K562 (cell line): Measurements from ENCODE around the gene RPL29. TPM values are rescaled to one million over a fixed set of nuclear protein-coding genes. Genes with fewer than 3 reads are reported as not detected.

ENCODE experiments used
- ATAC-seq: fragments of 200-7000 bp; cut with Tn5 transposase; 3 replicates; pipeline ENCODE4 v1.9.1; 2020; ENCODE audit warnings: moderate library complexity
- BruUV-seq: library from RNA; stranded (reverse); fragments of 400-500 nt; replicated peaks from 2 replicates; lab custom pipeline; 2021; lab: Mats Ljungman, UMichigan
- CTCF ChIA-PET: fragments of 300-600 bp; formaldehyde crosslinking; extraction: SDS; loops from one replicate; lab custom pipeline; 2021; ENCODE audit warnings: low intra/inter-chr PET ratio; lab: Yijun Ruan, JAX
- POLR2A ChIA-PET: fragments of 300-600, 350-650 bp; sonication (Branson Sonifier 250); formaldehyde crosslinking; extraction: SDS; loops from one replicate; lab custom pipeline; 2021; ENCODE audit warnings: antibody characterized with exemption, inconsistent platforms; lab: Yijun Ruan, JAX
- DNase-seq, 4 experiments: peaks; one replicate each; pipeline versions ENCODE4 v3.0.0 to v3.0.0-alpha.2; 2011 to 2018; ENCODE audit warnings: low spot score in 3 of 4, mixed read lengths in 3 of 4; ENCODE audit errors: extremely low read depth in 1 of 4
- FAIRE-seq: peaks from 2 replicates; lab custom pipeline; 2011; peaks lifted over from hg19 to GRCh38; lab: Jason Lieb, UNC
- H2AFZ ChIP-seq: 2 replicates; pipeline ENCODE4 v1.6.0; 2011; ENCODE audit warnings: low read depth, low read length, control low read depth, inconsistent platforms
- H3K27ac ChIP-seq: fragments of 200-600 bp; 3 replicates; pipeline ENCODE4 v1.8.0; 2011; ENCODE audit warnings: low read depth, mild to moderate bottlenecking, control low read depth, inconsistent platforms, low read length, moderate library complexity, mixed read lengths; ENCODE audit errors: extremely low read depth
- H3K27me3 ChIP-seq, 2 experiments: fragments of 300-600 bp in 1 of 2; 2 replicates in 1 of 2; 3 replicates in 1 of 2; pipeline versions ENCODE4 v1.6.0 to v1.8.0; 2011; ENCODE audit warnings: inconsistent platforms in 2 of 2, low read length in 2 of 2, mild to moderate bottlenecking in 1 of 2, mixed read lengths in 1 of 2, moderate library complexity in 1 of 2; ENCODE audit not compliant: control insufficient read depth in 2 of 2, insufficient read depth in 2 of 2
- H3K36me3 ChIP-seq: fragments of 300-600 bp; 3 replicates; pipeline ENCODE4 v1.8.0; 2011; ENCODE audit warnings: mild to moderate bottlenecking, low read length, inconsistent platforms; ENCODE audit not compliant: control insufficient read depth, insufficient read depth
- H3K4me1 ChIP-seq, 2 experiments: fragments of 200-600 bp in 1 of 2; replicated peaks in 1 of 2; 2 replicates in 1 of 2; 3 replicates in 1 of 2; pipeline versions ENCODE4 v1.5.1 to v1.8.0; 2011; ENCODE audit warnings: inconsistent platforms in 2 of 2, low read length in 2 of 2, mild to moderate bottlenecking in 1 of 2, mixed read lengths in 1 of 2, moderate library complexity in 1 of 2; ENCODE audit not compliant: control insufficient read depth in 2 of 2, insufficient read depth in 2 of 2
- H3K4me2 ChIP-seq: 2 replicates; pipeline ENCODE4 v1.6.1; 2011; ENCODE audit warnings: low read length, control low read depth, inconsistent platforms, mixed read lengths; ENCODE audit not compliant: insufficient read depth
- H3K4me3 ChIP-seq: fragments of 200-600 bp; sonication (generic), shearing (Covaris generic); 2 replicates; pipeline ENCODE4 v1.5.1; 2016; ENCODE audit warnings: control low read depth, inconsistent platforms
- H3K79me2 ChIP-seq: fragments of 200-600 bp; 3 replicates; pipeline ENCODE4 v1.8.0; 2011; ENCODE audit warnings: low read length, inconsistent platforms; ENCODE audit not compliant: control insufficient read depth, insufficient read depth
- H3K9ac ChIP-seq, 2 experiments: 2 replicates each; pipeline versions ENCODE4 v1.6.0 to v1.6.1; 2011; ENCODE audit warnings: low read depth in 2 of 2, low read length in 2 of 2, control low read depth in 1 of 2, inconsistent platforms in 1 of 2, mild to moderate bottlenecking in 1 of 2, mixed read lengths in 1 of 2; ENCODE audit not compliant: insufficient read depth in 1 of 2
- H3K9me1 ChIP-seq: one replicate; pipeline ENCODE4 v1.6.0; 2011; ENCODE audit warnings: inconsistent platforms, mild to moderate bottlenecking, low read length, moderate library complexity; ENCODE audit not compliant: control insufficient read depth, insufficient read depth
- H3K9me3 ChIP-seq: replicated peaks from 2 replicates; pipeline ENCODE4 v1.5.1; 2011; ENCODE audit warnings: low read depth, low read length, inconsistent platforms; ENCODE audit not compliant: control insufficient read depth, insufficient read depth
- H4K20me1 ChIP-seq: replicated peaks from 2 replicates; pipeline ENCODE4 v1.6.1; 2011; ENCODE audit warnings: low read length, inconsistent platforms, mixed read lengths; ENCODE audit not compliant: control insufficient read depth, insufficient read depth
- CBX5 ChIP-seq: IDR thresholded peaks from 2 replicates; pipeline ENCODE4 v1.6.1; 2014; ENCODE audit warnings: low read depth, borderline replicate concordance
- DIDO1 ChIP-seq: fragments of 450-650 bp; IDR thresholded peaks from 2 replicates; pipeline ENCODE4 v1.6.1; 2016; ENCODE audit warnings: low read depth, missing biosample characterization, missing genetic modification characterization
- ETV1 ChIP-seq: fragments of 450-650 bp; conservative IDR thresholded peaks from 2 replicates; pipeline ENCODE4 v1.6.1; 2016; ENCODE audit warnings: missing genetic modification characterization, control low read depth, low read depth, missing compliant biosample characterization
- FOXK2 ChIP-seq, 2 experiments: fragments of 450-650 bp; IDR thresholded peaks in 1 of 2; conservative IDR thresholded peaks in 1 of 2; 2 replicates each; pipeline ENCODE4 v1.6.1; 2016; ENCODE audit warnings: low read depth in 2 of 2, mild to moderate bottlenecking in 1 of 2
- LARP7 ChIP-seq: fragments of 450-650 bp; IDR thresholded peaks from 2 replicates; pipeline ENCODE4 v1.6.1; 2016
- MAZ ChIP-seq, 2 experiments: fragments of 450-650 bp in 1 of 2; sonication (generic) in 1 of 2; formaldehyde crosslinking; IDR thresholded peaks in 1 of 2; conservative IDR thresholded peaks in 1 of 2; 2 replicates each; pipeline versions ENCODE4 v1.4.0 to v1.5.0; 2020; ENCODE audit warnings: mild to moderate bottlenecking in 1 of 2, missing genetic modification reagents in 1 of 2
- MBD2 ChIP-seq: sonication (generic); IDR thresholded peaks from 2 replicates; pipeline ENCODE4 v1.6.1; 2016; ENCODE audit warnings: low read depth, borderline replicate concordance
- NRF1 ChIP-seq, 2 experiments: fragments of 450-650 bp; IDR thresholded peaks in 1 of 2; conservative IDR thresholded peaks in 1 of 2; 2 replicates each; pipeline ENCODE4 v1.6.1; 2014; ENCODE audit warnings: mild to moderate bottlenecking in 2 of 2
- XRCC5 ChIP-seq: fragments of 200-400 bp; formaldehyde crosslinking; IDR thresholded peaks from 2 replicates; pipeline ENCODE4 v1.6.1; 2017; ENCODE audit warnings: low read depth, mild to moderate bottlenecking, low read length
- ZNF324 ChIP-seq: fragments of 250-450 bp; sonication (Bioruptor Pico); IDR thresholded peaks from 2 replicates; pipeline ENCODE4 v1.4.0; 2020; ENCODE audit warnings: mild to moderate bottlenecking
- WGBS: fragments of 100-300 bp; shearing (Covaris generic); methylation state at CpG from one replicate; pipeline ENCODE4 v1.1.6; 2016; ENCODE audit warnings: low coverage, mixed read lengths; ENCODE audit not compliant: insufficient coverage; ENCODE audit errors: missing lambda C conversion rate; 5-methylcytosine and 5-hydroxymethylcytosine counted together
- in situ Hi-C: fragments of 300-500 bp; cut with MboI; formaldehyde crosslinking; loops from 4 replicates; pipeline ENCODE4 v1.15.0; 2018; ENCODE audit warnings: inconsistent platforms, mixed read lengths
- intact Hi-C: fragments of 100-400 bp; cut with micrococcal nuclease; formaldehyde crosslinking; loops from 2 replicates; pipeline ENCODE4 v1.14.2; 2022
- polyA plus RNA-seq, 8 experiments: library from polyadenylated mRNA; depleted of rRNA in 4 of 8; stranded (reverse) in 5 of 8; unstranded in 3 of 8; fragments of >200 nt; fragmentation: Nextera tagmentation in 2 of 8; fragmentation: Illumina TruSeq in 1 of 8; extraction: Ambion mirVana in 2 of 8; extraction: Trizol in 1 of 8; gene quantifications; 2 replicates each; pipeline versions ENCODE4 v1.2.1 to v1.2.3, GENCODE V29; 2011 to 2014; ENCODE audit warnings: inconsistent platforms in 1 of 8, missing spikeins in 1 of 8
- total RNA-seq, 7 experiments: library from RNA; depleted of rRNA in 6 of 7; stranded (reverse); fragments of >200 nt in 6 of 7; fragmentation: Illumina TruSeq in 2 of 7; extraction: Trizol in 2 of 7; gene quantifications; 2 replicates each; pipeline versions ENCODE4 v1.2.1 to v1.2.3, GENCODE V29; 2011 to 2021; ENCODE audit warnings: low replicate concordance in 1 of 7
- TF ChIP-seq, protein P1 (sequence below): fragments of 250-450 bp; sonication (Bioruptor Pico); IDR thresholded peaks from 2 replicates; pipeline ENCODE4 v1.5.0; 2020; ENCODE audit warnings: mild to moderate bottlenecking
- TF ChIP-seq, protein P2 (sequence below), 2 experiments: fragments of 450-650 bp in 1 of 2; sonication (generic) in 1 of 2; formaldehyde crosslinking in 1 of 2; IDR thresholded peaks in 1 of 2; conservative IDR thresholded peaks in 1 of 2; 2 replicates each; pipeline versions ENCODE4 v1.6.1 to v1.8.1; 2016 to 2023; ENCODE audit warnings: mild to moderate bottlenecking in 2 of 2, moderate library complexity in 2 of 2, inconsistent platforms in 1 of 2, missing genetic modification reagents in 1 of 2
- TF ChIP-seq, protein P3 (sequence below): fragments of 250-450 bp; sonication (Bioruptor Pico); IDR thresholded peaks from 2 replicates; pipeline ENCODE4 v1.8.0; 2022; ENCODE audit warnings: inconsistent platforms

Gene RPL29
- total and polyA plus RNA-seq, 9 of the 15 experiments (the other 6 are each of a cell fraction or from before 2014, with no cell fraction given): 568 to 1,475 (median 1,104) TPM

DNA sequence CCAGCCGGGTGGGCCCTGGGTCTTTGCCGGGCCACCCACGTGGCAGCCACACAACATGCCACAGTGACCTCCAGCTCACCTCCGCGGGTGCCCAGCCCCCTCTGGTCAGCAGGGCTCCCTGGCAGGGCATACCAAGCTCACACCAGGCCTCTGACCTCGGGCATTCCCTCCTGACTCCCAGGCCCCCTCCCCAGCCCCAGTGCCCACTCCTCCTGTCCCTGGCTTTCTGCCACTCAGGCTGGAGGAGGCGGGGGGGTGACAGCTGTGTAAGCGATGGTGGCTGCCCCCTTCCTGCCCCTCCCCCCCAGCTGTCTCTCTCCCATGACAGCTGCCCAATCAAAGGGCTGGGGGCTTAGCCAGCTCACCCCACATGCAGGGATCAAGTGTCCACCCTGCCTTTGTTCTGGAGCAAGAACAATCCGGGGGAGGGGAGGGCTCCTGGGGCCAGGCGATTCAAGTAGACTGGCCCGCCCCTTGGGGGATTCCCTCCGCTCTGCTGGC lies 31.7 kb downstream of the RPL29 start (continued):
- no peak for TF ChIP-seq ZNF324 (CRISPR knock-in tag)
- TF ChIP-seq, protein P1, sequence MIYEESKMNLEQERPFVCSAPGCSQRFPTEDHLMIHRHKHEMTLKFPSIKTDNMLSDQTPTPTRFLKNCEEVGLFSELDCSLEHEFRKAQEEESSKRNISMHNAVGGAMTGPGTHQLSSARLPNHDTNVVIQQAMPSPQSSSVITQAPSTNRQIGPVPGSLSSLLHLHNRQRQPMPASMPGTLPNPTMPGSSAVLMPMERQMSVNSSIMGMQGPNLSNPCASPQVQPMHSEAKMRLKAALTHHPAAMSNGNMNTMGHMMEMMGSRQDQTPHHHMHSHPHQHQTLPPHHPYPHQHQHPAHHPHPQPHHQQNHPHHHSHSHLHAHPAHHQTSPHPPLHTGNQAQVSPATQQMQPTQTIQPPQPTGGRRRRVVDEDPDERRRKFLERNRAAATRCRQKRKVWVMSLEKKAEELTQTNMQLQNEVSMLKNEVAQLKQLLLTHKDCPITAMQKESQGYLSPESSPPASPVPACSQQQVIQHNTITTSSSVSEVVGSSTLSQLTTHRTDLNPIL (CRISPR knock-in tag): no peak
- TF ChIP-seq, protein P2, sequence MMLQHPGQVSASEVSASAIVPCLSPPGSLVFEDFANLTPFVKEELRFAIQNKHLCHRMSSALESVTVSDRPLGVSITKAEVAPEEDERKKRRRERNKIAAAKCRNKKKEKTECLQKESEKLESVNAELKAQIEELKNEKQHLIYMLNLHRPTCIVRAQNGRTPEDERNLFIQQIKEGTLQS (IDR thresholded peaks at IDR 0.05): no peak
- TF ChIP-seq, protein P2 (CRISPR knock-in tag; conservative IDR thresholded peaks at IDR 0.05): no peak

DNA sequence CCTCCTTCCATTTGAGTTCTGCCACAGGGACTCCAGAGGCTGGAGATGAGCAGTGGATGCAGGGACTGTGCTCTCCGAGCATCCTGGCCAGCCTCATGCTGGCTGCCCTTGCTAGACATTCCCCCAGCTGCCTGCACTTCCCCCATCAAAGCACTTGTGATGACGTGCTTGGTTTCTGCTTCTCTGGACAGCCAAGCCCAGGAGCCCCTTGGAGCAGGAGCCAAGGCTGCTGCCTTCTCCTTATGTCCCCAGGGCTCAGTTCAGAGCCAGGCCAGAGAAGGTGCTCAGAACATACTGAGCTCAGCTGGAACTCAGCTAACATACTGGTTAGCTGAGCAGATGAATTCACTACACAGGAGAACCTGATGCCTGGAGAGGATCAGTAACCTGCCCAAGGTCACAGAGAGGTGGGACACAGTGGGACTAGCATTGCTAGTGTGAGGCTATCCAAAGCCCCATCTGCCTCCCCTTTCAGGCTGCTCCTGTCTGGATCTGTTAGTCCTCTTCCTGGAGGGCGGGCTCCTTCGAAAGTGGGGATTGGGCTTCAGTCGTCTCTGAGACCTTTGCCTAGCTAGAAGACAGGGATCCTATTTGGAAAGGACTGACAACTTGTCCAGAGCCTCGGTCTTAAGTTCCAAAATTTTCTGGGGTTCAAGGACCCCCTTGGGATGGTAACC lies 32.7 kb downstream of the RPL29 start:
- Histone ChIP-seq H2AFZ (no peak overlapping the region), H3K4me3 (no peak overlapping the region), H3K9me1 (no peaks in the 10 kb centered on the region), H3K9ac (peak overlapping the region in 1 of 2 experiments; percentile 58; a peak in 1 of 4 replicates), H3K27ac (no peak overlapping the region), H3K9me3 (no peaks in the 10 kb centered on the region), H3K36me3 (no peaks in the 10 kb centered on the region), H3K27me3 (peaks cover 0 to 17% of the 10 kb centered on the region in 2 experiments; a peak in 2 of 5 replicates), H4K20me1 (0 out of 2 replicates have a peak, but pooled peaks cover 6% of the 10 kb centered on the region), H3K4me2 (no peak overlapping the region), H3K79me2 (no peaks in the 10 kb centered on the region), H3K4me1 (peaks cover 0 to 36% of the 10 kb centered on the region in 2 experiments; a peak in 3 of 5 replicates)
- in situ Hi-C loops (no loop called here), intact Hi-C loops (no loop called here)
- FAIRE-seq (no peak), DNase-seq (no peak), ATAC-seq (no peak)
- ChIA-PET CTCF (no interaction called here), POLR2A (interaction anchor here (0.6 to 1.9 kb wide), 5 partner anchors 11 to 33 kb away, joined by 3 to 6 read pairs (median 3); partner anchors contain the start of genes ABHD14B and RPL29)
- no TSS peak for BruUV-seq
- 9% methylated on average over 4 of the region's 6 CpGs for WGBS
- TF ChIP-seq, protein P3, sequence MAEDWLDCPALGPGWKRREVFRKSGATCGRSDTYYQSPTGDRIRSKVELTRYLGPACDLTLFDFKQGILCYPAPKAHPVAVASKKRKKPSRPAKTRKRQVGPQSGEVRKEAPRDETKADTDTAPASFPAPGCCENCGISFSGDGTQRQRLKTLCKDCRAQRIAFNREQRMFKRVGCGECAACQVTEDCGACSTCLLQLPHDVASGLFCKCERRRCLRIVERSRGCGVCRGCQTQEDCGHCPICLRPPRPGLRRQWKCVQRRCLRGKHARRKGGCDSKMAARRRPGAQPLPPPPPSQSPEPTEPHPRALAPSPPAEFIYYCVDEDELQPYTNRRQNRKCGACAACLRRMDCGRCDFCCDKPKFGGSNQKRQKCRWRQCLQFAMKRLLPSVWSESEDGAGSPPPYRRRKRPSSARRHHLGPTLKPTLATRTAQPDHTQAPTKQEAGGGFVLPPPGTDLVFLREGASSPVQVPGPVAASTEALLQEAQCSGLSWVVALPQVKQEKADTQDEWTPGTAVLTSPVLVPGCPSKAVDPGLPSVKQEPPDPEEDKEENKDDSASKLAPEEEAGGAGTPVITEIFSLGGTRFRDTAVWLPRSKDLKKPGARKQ: no peak
- TF ChIP-seq DIDO1 (tag) (no peak), XRCC5 (no peak), NRF1 (conservative IDR thresholded peaks at IDR 0.05 in 1 of 2, IDR thresholded peaks at IDR 0.05 in 1 of 2) (no peak), FOXK2 (conservative IDR thresholded peaks at IDR 0.05 in 1 of 2, IDR thresholded peaks at IDR 0.05 in 1 of 2; ENCODE audit: low read depth in 2 of 2) (no peak), MBD2 (no peak), LARP7 (no peak), MAZ (CRISPR knock-in tag; conservative IDR thresholded peaks at IDR 0.05 in 1 of 2, IDR thresholded peaks at IDR 0.05 in 1 of 2) (no peak), ETV1 (no peak), CBX5 (no peak)
